Uterus (tissue), 4 donors: Measurements from ENCODE around the gene EXOC4. TPM values are rescaled to one million over a fixed set of nuclear protein-coding genes. Genes with fewer than 3 reads are reported as not detected.

Experiments
- DNase-seq, 2 donors: peaks; one replicate each; pipeline ENCODE4 v3.0.0-alpha.2; 2019 to 2020
- H3K27ac ChIP-seq, 2 donors: fragments of 200-600 bp; sonication (generic); 1 replicate in 1 of 2; 2 replicates in 1 of 2; pipeline ENCODE4 v1.5.1; 2016 to 2018
- H3K27me3 ChIP-seq, 2 donors: fragments of 200-600 bp; sonication (generic); one replicate each; pipeline ENCODE4 v1.5.1; 2018 to 2019; ENCODE audit warnings: control low read depth in 1 of 2
- H3K36me3 ChIP-seq, 2 donors: fragments of 200-600 bp; sonication (generic); one replicate each; pipeline ENCODE4 v1.5.1; 2019; ENCODE audit warnings: control low read depth in 1 of 2
- H3K4me1 ChIP-seq, 2 donors: fragments of 200-600 bp; sonication (generic); one replicate each; pipeline ENCODE4 v1.5.1; 2018 to 2019; ENCODE audit warnings: control low read depth in 1 of 2
- H3K4me3 ChIP-seq, 2 donors: fragments of 200-600 bp; sonication (generic); 1 replicate in 1 of 2; 2 replicates in 1 of 2; pipeline ENCODE4 v1.5.1; 2018 to 2019; ENCODE audit warnings: mild to moderate bottlenecking in 1 of 2
- H3K9me3 ChIP-seq, 2 donors: fragments of 200-600 bp; sonication (generic); one replicate each; pipeline ENCODE4 v1.5.1; 2019; ENCODE audit warnings: control low read depth in 1 of 2
- CTCF ChIP-seq, 4 experiments: fragments of 200-600 bp in 2 of 4; fragments of 450-650 bp in 2 of 4; sonication (generic) in 2 of 4; IDR thresholded peaks; one replicate each; pipeline ENCODE4 v1.5.1; 2016 to 2019; ENCODE audit warnings: antibody characterized with exemption in 4 of 4, mild to moderate bottlenecking in 2 of 4, moderate library complexity in 1 of 4
- POLR2A ChIP-seq, 2 donors: fragments of 450-650 bp; IDR thresholded peaks; one replicate each; pipeline ENCODE4 v1.6.1; 2016; ENCODE audit warnings: antibody characterized with exemption in 2 of 2, mild to moderate bottlenecking in 1 of 2, moderate library complexity in 1 of 2
- intact Hi-C: fragments of 100-400 bp; cut with DNase I; formaldehyde crosslinking; loops from one replicate; pipeline ENCODE4 v1.15.1; 2023; ENCODE audit warnings: low total_unique reads
- total RNA-seq, 4 donors: library from RNA; depleted of rRNA in 3 of 4; stranded (reverse); fragments of >200 nt in 3 of 4; gene quantifications; one replicate each; pipeline versions ENCODE4 v1.1.0 to v1.2.4, GENCODE V29; 2014 to 2023
- donor health status: DM: yes; HTN: yes; CAD: no.

EXOC4 gene
- total RNA-seq, 4 donors from 2014 or later = 27.2 to 126 (median 65.4) TPM

GRCh38 chr7:133654547-133654946 is 401.7 kb downstream of the EXOC4 start:
- no peak for DNase-seq
- H3K4me3 ChIP-seq = no peak overlapping the region
- H3K9me3 ChIP-seq = no peaks in the 10 kb centered on the region
- TF ChIP-seq POLR2A (IDR thresholded peaks at IDR 0.05) = no peak
- no peak for TF ChIP-seq CTCF (IDR thresholded peaks at IDR 0.05)
- H3K36me3 ChIP-seq = no peaks in the 10 kb centered on the region
- H3K4me1 ChIP-seq = no peaks in the 10 kb centered on the region
- H3K27me3 ChIP-seq = no peaks in the 10 kb centered on the region
- intact Hi-C loops = no loop called here
- no peak overlapping the region for H3K27ac ChIP-seq

GRCh38 chr7:133662276-133662675 is 409.4 kb downstream of the EXOC4 start:
- no peak overlapping the region for H3K4me3 ChIP-seq
- no peak for TF ChIP-seq CTCF (IDR thresholded peaks at IDR 0.05)
- no peak for TF ChIP-seq POLR2A (IDR thresholded peaks at IDR 0.05)
- no peaks in the 10 kb centered on the region for H3K4me1 ChIP-seq
- intact Hi-C loops = no loop called here
- H3K36me3 ChIP-seq = no peaks in the 10 kb centered on the region
- no peak overlapping the region for H3K27ac ChIP-seq
- no peaks in the 10 kb centered on the region for H3K27me3 ChIP-seq
- no peaks in the 10 kb centered on the region for H3K9me3 ChIP-seq
- no peak for DNase-seq

- no peaks in the 10 kb centered on the region for H3K36me3 ChIP-seq
- H3K9me3 ChIP-seq = no peaks in the 10 kb centered on the region
- DNase-seq = no peak
- no peak overlapping the region for H3K4me3 ChIP-seq
- H3K4me1 ChIP-seq = no peaks in the 10 kb centered on the region
- no peak overlapping the region for H3K27ac ChIP-seq
- H3K27me3 ChIP-seq = no peaks in the 10 kb centered on the region
- intact Hi-C loops = no loop called here
- TF ChIP-seq POLR2A (IDR thresholded peaks at IDR 0.05) (no peak), CTCF (IDR thresholded peaks at IDR 0.05) (no peak)
These were observed 410.0 kb downstream of the EXOC4 start for GRCh38 chr7:133662830-133663229.

GRCh38 chr7:133664528-133664927 is 411.6 kb downstream of the EXOC4 start:
- intact Hi-C loops = no loop called here
- H3K27ac ChIP-seq = no peak overlapping the region

More at GRCh38 chr7:133664528-133664927, 411.6 kb downstream of the EXOC4 start:
- Histone ChIP-seq H3K4me1 (no peaks in the 10 kb centered on the region), H3K9me3 (no peaks in the 10 kb centered on the region), H3K36me3 (no peaks in the 10 kb centered on the region), H3K4me3 (no peak overlapping the region), H3K27me3 (no peaks in the 10 kb centered on the region)
- DNase-seq = no peak
- TF ChIP-seq POLR2A (IDR thresholded peaks at IDR 0.05) (no peak), CTCF (IDR thresholded peaks at IDR 0.05) (no peak)
